ENCODE data around the gene SPATA24. TPM values are rescaled to one million over a fixed set of nuclear protein-coding genes. Genes with fewer than 3 reads are reported as not detected.
"Not testable (repeated sequence)": the region's sequence is repeated elsewhere in the genome, so short reads cannot be mapped to it uniquely, and the experiment has no call there.

SPATA24 gene
- polyA plus RNA-seq, 1 experiment = 3.9 TPM

GRCh38 chr5:139413153-139413552, 9.3 kb upstream of the SPATA24 start:
- DNase-seq (ENCODE audit: low read depth, low spot score) = no peak
- ChIA-PET CTCF (interaction anchor here (1.0 kb wide), 1 partner anchor 9 kb away, joined by 4 read pairs; no protein-coding TSS in a partner anchor), POLR2A (no interaction called here)
- Histone ChIP-seq H3K4me3 (ENCODE audit: low read depth, low read length) (no peak overlapping the region), H3K27ac (ENCODE audit: low read depth, low read length) (no peak overlapping the region), H3K27me3 (ENCODE audit: control insufficient read depth, insufficient read depth, low read length) (no peaks in the 10 kb centered on the region), H3K9me3 (ENCODE audit: control insufficient read depth, insufficient read depth, low read length) (no peaks in the 10 kb centered on the region)
- TF ChIP-seq, protein P1, sequence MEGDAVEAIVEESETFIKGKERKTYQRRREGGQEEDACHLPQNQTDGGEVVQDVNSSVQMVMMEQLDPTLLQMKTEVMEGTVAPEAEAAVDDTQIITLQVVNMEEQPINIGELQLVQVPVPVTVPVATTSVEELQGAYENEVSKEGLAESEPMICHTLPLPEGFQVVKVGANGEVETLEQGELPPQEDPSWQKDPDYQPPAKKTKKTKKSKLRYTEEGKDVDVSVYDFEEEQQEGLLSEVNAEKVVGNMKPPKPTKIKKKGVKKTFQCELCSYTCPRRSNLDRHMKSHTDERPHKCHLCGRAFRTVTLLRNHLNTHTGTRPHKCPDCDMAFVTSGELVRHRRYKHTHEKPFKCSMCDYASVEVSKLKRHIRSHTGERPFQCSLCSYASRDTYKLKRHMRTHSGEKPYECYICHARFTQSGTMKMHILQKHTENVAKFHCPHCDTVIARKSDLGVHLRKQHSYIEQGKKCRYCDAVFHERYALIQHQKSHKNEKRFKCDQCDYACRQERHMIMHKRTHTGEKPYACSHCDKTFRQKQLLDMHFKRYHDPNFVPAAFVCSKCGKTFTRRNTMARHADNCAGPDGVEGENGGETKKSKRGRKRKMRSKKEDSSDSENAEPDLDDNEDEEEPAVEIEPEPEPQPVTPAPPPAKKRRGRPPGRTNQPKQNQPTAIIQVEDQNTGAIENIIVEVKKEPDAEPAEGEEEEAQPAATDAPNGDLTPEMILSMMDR (IDR thresholded peaks at IDR 0.05; ENCODE audit: low read depth, low read length) = no peak

GRCh38 chr5:139410993-139411828, 7.3 kb upstream of the SPATA24 start:
- Histone ChIP-seq H3K27ac (ENCODE audit: low read depth, low read length) (no peak overlapping the region), H3K27me3 (ENCODE audit: control insufficient read depth, insufficient read depth, low read length) (no peaks in the 10 kb centered on the region), H3K4me3 (ENCODE audit: low read depth, low read length) (no peak overlapping the region), H3K9me3 (ENCODE audit: control insufficient read depth, insufficient read depth, low read length) (no peaks in the 10 kb centered on the region)
- POLR2A ChIA-PET = interaction anchor here (0.6 kb wide), 1 partner anchor 69 kb away, joined by 3 read pairs; no protein-coding TSS in a partner anchor
- DNase-seq (ENCODE audit: low read depth, low spot score) = no peak
- TF ChIP-seq, protein P1 (IDR thresholded peaks at IDR 0.05; ENCODE audit: low read depth, low read length) = no peak
- CTCF ChIA-PET = interaction anchor here (0.6 to 2.3 kb wide), 5 partner anchors 10 to 159 kb away, joined by 3 to 17 read pairs (median 4); partner anchors contain the start of gene PAIP2

- POLR2A ChIA-PET = interaction anchor here (0.5 kb wide), 1 partner anchor 176 kb away, joined by 3 read pairs; no protein-coding TSS in a partner anchor
- no peak for DNase-seq (ENCODE audit: low read depth, low spot score)
- TF ChIP-seq, protein P1 (IDR thresholded peaks at IDR 0.05; ENCODE audit: low read depth, low read length) = no peak
Measured at GRCh38 chr5:139410121-139410992, 6.5 kb upstream of the SPATA24 start.

GRCh38 chr5:139409116-139409515, 5.2 kb upstream of the SPATA24 start:
- POLR2A ChIA-PET; DNase-seq (ENCODE audit: low read depth, low spot score); H3K27me3 ChIP-seq (ENCODE audit: control insufficient read depth, insufficient read depth, low read length); H3K9me3 ChIP-seq (ENCODE audit: control insufficient read depth, insufficient read depth, low read length); H3K27ac ChIP-seq (ENCODE audit: low read depth, low read length); H3K4me3 ChIP-seq (ENCODE audit: low read depth, low read length): not testable (repeated sequence)
- CTCF ChIA-PET = interaction anchor here (0.5 kb wide), 1 partner anchor 75 kb away, joined by 3 read pairs; no protein-coding TSS in a partner anchor

More at GRCh38 chr5:139410121-139410992, 6.5 kb upstream of the SPATA24 start:
- H3K27ac ChIP-seq (ENCODE audit: low read depth, low read length) = peak overlapping the region; percentile 39
- H3K27me3 ChIP-seq (ENCODE audit: control insufficient read depth, insufficient read depth, low read length) = no peaks in the 10 kb centered on the region
- CTCF ChIA-PET = interaction anchor here (0.9 to 2.3 kb wide), 4 partner anchors 11 to 104 kb away, joined by 3 to 17 read pairs (median 7); partner anchors contain the start of gene PAIP2
- no peaks in the 10 kb centered on the region for H3K9me3 ChIP-seq (ENCODE audit: control insufficient read depth, insufficient read depth, low read length)
- H3K4me3 ChIP-seq (ENCODE audit: low read depth, low read length) = no peak overlapping the region

DNA sequence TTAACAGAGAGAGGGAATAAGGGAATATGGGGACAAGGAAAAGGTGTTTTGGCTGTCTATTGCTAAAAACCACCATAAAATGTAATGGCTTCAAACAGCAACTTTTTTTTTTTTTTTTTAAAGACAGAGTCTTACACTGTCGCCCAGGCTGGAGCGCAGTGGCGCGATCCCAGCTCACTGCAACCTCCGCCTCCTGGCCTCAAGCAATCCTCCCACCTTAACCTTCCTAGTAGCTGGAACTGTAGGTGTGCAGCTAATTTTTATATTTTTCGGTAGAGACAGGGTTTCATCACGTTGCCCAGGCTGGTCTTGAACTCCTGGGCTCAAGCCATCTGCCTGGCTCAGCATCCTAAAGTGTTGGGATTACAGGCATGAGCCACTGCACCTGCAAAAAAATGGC, 4.3 kb upstream of the SPATA24 start:
- Histone ChIP-seq H3K9me3 (ENCODE audit: control insufficient read depth, insufficient read depth, low read length) (no peaks in the 10 kb centered on the region), H3K4me3 (ENCODE audit: low read depth, low read length) (no peak overlapping the region), H3K27ac (ENCODE audit: low read depth, low read length) (no peak overlapping the region), H3K27me3 (ENCODE audit: control insufficient read depth, insufficient read depth, low read length) (no peaks in the 10 kb centered on the region)
- DNase-seq (ENCODE audit: low read depth, low spot score) = no peak
- TF ChIP-seq, protein P1 (IDR thresholded peaks at IDR 0.05; ENCODE audit: low read depth, low read length) = no peak
- ChIA-PET POLR2A (no interaction called here), CTCF (interaction anchor here (1.2 kb wide), 1 partner anchor 14 kb away, joined by 4 read pairs; no protein-coding TSS in a partner anchor)

All from AG04450 (cell line).